Measurements from ENCODE around the gene ANO1.

Gene ANO1

GRCh38 chr11:70119502-70119901 lies 41.4 kb downstream of the ANO1 start:
- DNase-seq, result no peak

GRCh38 chr11:70120674-70121073 lies 42.6 kb downstream of the ANO1 start:
- no peak for DNase-seq

GRCh38 chr11:70122490-70123198 lies 44.5 kb downstream of the ANO1 start:
- no peak for DNase-seq

GRCh38 chr11:70123711-70124110 lies 45.6 kb downstream of the ANO1 start:
- no peak for DNase-seq

GRCh38 chr11:70124321-70125000 lies 46.3 kb downstream of the ANO1 start:
- no peak for DNase-seq

DNA sequence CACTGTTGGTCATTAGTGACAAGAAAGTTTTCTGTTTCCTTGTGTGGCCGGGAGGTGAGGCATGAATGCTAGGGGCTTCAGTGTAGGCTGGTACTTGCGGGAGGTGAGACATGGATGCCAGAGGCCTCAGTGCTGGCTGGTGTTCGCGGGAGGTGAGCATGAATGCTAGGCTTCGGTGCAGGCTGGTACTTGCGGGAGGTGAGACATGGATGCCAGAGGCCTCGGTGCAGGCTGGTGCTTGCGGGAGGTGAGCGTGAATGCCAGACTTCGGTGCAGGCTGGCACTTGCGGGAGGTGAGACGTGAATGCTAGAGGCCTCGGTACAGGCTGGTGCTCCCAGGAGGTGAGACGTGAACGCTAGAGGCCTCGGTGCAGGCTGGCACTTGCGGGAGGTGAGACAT lies 48.4 kb downstream of the ANO1 start:
- no peak for DNase-seq

- no peak for DNase-seq
These were observed 49.7 kb downstream of the ANO1 start for GRCh38 chr11:70127653-70128434.

DNA sequence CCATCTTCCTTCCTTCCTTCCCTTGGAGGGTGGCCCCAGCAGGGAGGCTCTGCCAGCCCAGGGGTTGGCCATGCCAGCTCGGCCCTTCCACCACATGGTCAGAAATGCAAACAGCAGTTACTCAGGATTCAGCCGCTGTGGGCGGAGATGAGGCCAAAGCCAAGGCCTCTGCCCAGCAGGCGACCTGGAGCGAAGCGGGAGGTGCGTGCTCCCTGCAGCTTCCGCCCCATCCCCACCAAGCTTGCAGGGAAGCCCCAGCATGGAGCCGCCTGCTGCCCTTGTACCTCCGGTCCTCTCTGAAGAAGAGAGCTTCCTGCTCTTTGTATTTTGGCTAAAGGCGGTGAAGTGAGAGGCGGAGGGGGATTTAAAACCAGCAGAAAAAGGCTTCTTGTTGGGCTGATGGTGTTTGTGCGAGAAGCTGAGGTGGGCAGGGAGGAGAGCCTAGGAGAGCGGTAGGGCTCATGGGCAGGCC lies 50.4 kb downstream of the ANO1 start:
- no peak for DNase-seq

DNA sequence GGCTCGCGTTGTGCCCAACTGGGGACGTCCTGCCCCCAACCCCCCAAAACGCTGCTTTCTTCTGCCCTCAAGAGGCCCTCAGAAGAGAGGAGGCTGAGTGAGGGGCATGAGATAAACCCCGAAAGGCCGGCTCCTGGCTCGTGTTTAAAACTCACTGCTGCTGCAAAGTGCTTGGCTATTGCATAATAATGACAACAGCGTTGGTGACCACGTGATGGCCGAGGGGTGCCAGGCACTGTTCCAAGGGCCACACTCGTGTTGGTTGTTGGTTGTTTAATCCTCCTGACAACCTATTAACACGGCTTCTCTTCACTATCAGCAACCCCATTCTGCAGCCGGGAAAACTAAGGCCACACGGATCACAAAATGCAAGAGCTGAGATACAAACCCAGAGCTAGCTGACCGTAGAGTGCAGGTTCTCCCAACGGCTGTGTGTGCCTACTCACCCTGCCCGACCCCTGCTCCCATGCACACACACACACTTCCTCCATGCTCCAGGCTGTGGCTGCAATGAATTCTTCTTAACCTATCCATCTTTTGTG lies 51.0 kb downstream of the ANO1 start:
- no peak for DNase-seq

GRCh38 chr11:70130636-70131035 lies 52.5 kb downstream of the ANO1 start:
- DNase-seq, result no peak

DNA sequence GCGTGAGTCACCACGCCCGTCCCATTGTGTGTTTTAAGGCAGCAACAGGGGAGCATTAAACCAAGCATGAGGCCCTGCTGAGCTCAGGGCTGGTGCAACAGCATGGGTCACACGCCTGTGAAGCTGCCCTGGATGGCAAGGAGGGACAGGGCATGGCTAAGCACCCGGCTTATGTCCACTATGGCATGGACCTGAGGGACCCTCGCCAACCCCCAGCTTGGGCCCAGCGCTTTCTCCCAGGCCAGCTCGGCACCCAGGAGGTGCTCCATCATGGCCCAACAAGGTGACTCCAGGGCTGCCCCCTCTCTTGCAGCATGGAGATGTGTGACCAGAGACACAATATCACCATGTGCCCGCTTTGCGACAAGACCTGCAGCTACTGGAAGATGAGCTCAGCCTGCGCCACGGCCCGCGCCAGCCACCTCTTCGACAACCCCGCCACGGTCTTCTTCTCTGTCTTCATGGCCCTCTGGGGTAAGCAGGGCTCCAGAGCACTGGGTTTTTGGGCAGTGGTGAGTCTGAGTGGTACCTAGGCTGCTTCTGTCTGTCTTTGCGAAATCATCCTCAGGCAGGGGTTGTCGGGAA lies 53.6 kb downstream of the ANO1 start:
- no peak for DNase-seq

DNA sequence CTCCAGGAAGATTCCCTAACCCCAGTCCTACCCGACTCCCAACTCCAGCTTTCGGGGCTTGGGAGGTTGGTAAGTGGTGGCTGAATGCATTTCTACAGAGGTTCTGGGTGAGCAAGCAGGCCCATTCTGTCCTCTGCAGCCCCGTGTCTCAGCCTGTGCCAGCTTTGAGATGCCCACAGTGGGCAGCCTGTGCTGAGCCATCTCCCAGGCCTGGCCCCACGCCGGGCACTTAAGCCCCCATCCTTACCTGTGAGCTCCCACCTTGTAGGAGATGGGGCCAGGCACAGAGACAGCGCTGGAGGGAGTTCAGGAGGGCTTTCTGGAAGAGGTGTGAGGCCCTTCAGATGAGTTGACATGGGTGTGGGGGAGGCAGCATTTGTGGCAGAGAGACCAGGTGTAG lies 54.5 kb downstream of the ANO1 start:
- DNase-seq, result no peak

- no peak for DNase-seq
These were observed 55.7 kb downstream of the ANO1 start for GRCh38 chr11:70133771-70134335.

DNA sequence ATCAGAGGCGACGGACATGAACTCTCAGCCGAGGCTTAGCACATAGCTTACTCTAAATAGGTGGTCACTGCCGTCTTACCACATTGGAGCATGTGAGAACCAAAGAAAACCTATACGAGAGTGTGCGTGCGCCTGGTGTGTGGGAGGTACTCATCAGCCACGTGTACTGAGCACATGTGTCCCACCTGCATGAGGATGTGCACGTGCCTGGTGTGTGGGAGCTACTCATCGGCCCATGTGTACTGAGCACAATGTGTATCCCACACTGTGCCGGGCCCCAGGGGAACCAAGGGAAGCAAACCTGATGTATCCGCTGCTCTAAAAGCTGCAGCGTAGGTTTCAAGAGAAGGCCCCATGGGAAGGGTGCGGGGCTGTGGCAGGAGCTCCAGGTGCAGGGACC lies 56.4 kb downstream of the ANO1 start:
- DNase-seq, result no peak

DNA sequence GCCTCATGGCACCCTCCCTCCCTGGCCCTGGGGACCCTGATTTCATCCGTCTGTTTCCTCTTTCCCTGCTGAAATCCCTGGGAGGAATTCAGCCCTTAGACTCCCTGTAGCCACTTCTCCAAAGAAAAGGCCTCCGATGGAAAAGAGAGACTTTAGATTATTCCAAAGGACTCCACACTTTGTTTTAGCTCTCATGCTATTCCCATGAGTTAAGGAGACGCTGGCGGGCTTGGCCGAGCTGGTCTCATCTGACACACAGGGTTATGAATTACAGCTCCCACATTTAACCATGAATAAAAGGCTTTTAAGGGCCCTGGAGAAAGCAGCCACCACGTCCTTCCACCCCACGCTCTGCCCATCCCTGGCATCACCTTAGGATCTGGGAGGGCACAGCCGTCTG lies 57.0 kb downstream of the ANO1 start:
- DNase-seq, result no peak

DNA sequence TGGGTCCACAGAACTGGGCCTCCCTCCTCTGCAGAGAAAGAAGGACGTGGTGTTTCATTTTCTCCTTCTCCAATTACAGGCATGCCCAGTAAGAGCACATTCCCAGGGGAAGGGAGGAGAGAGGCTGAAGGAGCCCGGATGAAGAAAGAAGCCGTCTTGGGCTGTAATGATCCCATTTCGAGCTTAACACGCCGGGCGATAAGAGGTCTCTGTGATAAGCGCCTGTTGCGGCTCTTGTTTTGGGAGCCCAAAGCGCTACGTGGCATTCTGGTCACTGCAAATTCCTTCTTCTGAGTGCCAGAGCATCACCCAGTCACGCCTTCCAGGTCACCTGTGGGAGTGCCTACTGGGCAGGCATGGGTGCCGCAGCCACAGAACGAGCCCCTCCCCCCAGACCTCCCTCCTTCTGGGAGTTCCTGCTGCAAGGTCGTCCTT lies 57.5 kb downstream of the ANO1 start:
- DNase-seq, result no peak

- DNase-seq, result no peak
These were observed 59.3 kb downstream of the ANO1 start for GRCh38 chr11:70137383-70137782.

DNA sequence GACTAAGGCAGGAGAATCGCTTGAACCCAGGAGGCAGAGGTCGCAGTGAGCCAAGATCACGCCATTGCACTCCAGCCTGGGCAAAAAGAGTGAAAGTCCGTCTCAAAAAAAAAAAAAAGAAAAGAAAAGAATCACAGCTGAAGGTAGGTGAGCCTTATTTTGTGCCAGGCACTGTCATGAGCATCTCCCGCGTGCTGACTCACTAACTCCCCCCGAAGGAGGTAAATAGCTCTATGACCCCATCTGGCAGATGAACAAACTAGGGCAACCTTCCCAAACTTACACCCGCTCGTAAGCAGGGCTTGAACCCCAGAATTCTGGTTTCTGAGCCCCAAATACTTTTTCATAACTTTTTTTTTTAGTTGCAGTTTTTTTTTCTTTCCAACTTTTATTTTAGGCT lies 60.3 kb downstream of the ANO1 start:
- DNase-seq, result no peak

GRCh38 chr11:70139785-70140410 lies 61.8 kb downstream of the ANO1 start:
- DNase-seq, result no peak

GRCh38 chr11:70140711-70141485 lies 62.8 kb downstream of the ANO1 start:
- no peak for DNase-seq

GRCh38 chr11:70141486-70142220 lies 63.5 kb downstream of the ANO1 start:
- DNase-seq, result no peak
